Prostate gland (tissue), 2 donors: ENCODE results near the gene NECAP2.

Source experiments
- CTCF ChIP-seq, 4 experiments: fragments of 200-600 bp in 2 of 4; fragments of 450-650 bp in 2 of 4; sonication (generic) in 2 of 4; IDR thresholded peaks; 1 replicate in 3 of 4; 2 replicates in 1 of 4; pipeline ENCODE4 v1.5.1; 2016 to 2019; ENCODE audit warnings: antibody characterized with exemption in 4 of 4, mild to moderate bottlenecking in 2 of 4, moderate library complexity in 2 of 4
- POLR2A ChIP-seq: fragments of 450-650 bp; IDR thresholded peaks from one replicate; pipeline ENCODE4 v1.6.1; 2016; ENCODE audit warnings: antibody characterized with exemption, mild to moderate bottlenecking
- POLR2AphosphoS5 ChIP-seq: sonication (generic); formaldehyde crosslinking; IDR thresholded peaks from one replicate; pipeline ENCODE4 v1.6.1; 2017; ENCODE audit warnings: antibody characterized with exemption

GRCh38 chr1:16503494-16503893 is 63.0 kb downstream of the NECAP2 start:
- TF ChIP-seq CTCF (IDR thresholded peaks at IDR 0.05) (no peak), POLR2A (no peak), POLR2AphosphoS5 (no peak)
